NCI-H187 (cell line): Measurements from ENCODE around the gene SLU7.
"Not testable (repeated sequence)": the region's sequence is repeated elsewhere in the genome, so short reads cannot be mapped to it uniquely, and the experiment has no call there.

ENCODE experiments used
- DNase-seq, 2 experiments: peaks; one replicate each; lab custom pipeline; 2025; lab: John Stamatoyannopoulos, UW

SLU7 gene

GRCh38 chr5:160450164-160450932, 31.5 kb upstream of the SLU7 start:
- no peak for DNase-seq

GRCh38 chr5:160449458-160449857, 30.6 kb upstream of the SLU7 start:
- no peak for DNase-seq

DNA sequence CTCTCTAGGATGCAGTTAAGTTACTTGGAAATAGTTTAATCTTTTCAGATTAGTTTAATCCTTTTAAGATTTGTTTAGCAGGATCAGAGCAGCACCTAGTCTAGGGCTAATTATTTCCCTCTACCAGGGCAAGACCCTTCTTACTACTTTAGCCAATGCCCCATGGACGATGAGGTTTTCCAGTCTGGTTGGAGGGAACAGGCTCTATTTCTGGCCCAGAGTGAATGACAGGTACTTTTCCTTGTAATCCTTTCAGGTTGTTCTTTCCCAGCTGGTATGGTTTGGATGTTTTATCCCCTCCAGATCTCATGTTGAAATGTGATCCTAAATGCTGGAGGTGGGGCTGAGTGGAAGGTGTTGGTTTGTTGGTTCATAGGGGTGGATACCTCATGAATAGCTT, 30.0 kb upstream of the SLU7 start:
- DNase-seq: no peak

GRCh38 chr5:160445751-160446150, 26.9 kb upstream of the SLU7 start:
- DNase-seq: no peak

DNA sequence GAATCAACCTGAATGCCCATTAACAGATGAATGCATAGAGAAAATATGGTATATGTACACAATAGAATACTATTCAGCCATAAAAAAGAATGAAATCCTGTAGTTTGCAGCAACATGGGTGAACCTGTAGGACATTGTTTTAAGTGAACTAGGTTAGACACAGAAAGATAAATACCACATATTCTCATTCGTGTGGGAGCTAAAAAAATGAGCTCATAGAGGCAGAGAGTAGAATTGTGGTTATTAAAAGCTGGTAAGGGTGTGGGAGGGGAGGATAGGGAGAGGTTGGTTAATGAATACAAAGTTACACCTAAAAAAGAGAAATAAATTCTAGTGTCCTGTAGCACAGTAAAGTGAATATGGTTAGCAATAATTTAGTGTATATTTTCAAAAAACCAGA, 26.3 kb upstream of the SLU7 start:
- no peak for DNase-seq

DNA sequence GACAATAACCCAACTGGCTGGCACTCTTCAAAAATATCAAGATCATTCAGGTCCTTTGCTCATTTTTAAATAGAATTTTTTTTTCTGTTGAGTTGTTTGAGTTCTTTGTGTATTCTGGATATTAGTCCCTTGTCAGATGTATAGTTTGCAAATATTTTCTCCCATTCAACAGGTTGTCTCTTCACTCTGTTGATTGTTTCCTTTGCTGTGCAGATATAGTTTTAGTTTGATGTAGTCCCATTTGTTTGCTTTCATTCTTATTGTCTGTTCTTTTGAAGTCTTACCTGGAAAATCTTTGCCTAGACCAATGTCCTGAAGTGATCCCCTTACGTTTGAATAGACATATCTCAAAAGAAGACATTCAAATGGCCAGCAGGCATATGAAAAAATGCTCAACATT, 25.5 kb upstream of the SLU7 start:
- no peak for DNase-seq

DNA sequence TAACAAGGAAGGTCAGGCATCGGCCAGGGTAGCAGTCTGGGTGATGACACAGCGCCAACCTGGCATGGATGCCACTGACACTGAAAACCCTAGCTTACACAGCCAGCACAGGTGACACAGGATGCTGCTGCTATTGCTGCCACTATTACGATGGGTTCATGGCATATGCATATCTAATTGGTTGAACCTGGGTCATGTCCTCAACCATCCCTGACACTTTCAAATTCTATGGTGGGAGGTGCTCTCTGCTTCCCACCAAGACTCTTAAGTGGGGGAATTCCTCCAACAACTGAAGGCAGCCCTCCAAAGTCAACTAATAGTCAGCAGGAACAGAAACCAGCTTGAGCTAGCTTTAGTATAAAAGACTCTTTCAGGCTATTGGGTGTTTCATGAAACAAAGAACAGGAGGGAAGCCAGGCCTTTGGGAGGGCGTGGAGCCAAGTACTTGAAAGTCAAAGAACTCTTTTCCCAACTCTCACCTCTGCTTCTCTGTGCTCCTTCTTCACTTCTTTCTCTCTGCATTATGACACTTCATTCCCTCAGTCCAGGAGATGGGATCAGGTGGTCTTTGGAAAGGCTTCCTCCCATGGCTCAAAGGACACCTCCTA, 24.0 kb upstream of the SLU7 start:
- no peak for DNase-seq

- DNase-seq: no peak
Observed at GRCh38 chr5:160441311-160441781, 22.5 kb upstream of the SLU7 start.

- peak; percentile 61 to 89 for DNase-seq
Observed at GRCh38 chr5:160439205-160439600, 20.3 kb upstream of the SLU7 start.

GRCh38 chr5:160438316-160439204, 19.7 kb upstream of the SLU7 start:
- peak; percentile 24 to 90 for DNase-seq

DNA sequence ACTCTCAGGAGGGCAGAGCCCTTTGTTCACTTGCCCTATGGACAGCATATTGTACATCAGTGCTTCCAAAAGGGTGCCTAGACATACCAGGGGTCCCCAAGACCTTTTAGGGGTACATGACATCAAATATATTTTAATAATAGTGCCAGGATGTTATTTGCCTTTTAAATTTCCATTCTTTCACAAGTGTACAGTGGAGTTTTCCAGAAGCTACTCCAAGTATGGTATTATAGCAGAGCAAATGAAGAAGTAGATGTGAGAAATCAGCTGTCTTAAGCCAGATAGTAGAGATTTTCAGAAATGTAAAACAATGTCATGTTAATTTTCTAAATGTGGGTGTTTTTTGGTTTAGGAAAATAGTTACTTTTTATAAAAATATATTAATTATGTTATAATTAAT, 18.4 kb upstream of the SLU7 start:
- DNase-seq: no peak

- not testable (repeated sequence) for DNase-seq
Observed at GRCh38 chr5:160436661-160437060, 17.8 kb upstream of the SLU7 start.

DNA sequence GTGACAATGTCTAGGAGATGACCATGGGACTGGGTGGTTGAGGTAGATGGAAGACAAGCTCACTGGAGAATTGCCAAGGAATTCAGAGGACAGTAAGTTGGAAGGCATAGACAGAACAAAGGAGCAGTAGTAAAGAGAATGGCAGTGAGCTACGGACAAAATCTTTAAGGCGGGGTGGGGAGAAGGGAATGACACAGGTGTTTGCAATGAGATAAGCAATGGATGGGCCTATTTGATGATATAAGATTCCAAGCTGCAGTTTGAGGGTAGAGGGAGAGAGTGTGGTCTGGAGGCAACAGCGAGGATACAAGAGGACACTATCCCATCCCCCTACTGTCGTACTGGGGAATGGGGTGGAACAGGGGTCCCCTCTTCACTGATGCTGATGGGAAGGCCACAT, 17.1 kb upstream of the SLU7 start:
- no peak for DNase-seq

DNA sequence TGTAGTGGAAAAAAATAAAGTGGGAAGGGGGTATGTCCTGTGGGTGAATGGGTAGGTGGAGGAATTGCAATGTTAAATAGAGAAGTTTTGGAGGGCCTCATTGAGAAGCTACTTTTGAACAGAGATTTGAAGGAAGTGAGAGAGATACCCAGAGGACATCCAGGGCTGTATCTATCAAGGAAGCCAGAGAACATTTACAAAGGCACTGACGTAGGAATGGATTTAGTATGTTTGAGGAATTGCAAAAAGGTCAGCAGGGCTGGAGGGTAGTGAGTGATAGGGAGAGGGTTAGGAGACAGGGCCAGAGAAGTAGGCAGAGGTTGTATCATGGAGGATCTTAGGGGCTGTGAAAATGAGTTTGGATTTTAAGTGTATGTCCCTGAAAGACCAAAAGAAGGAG, 16.7 kb upstream of the SLU7 start:
- no peak for DNase-seq

GRCh38 chr5:160434022-160434531, 15.2 kb upstream of the SLU7 start:
- DNase-seq: peak; percentile 68 to 86

- no peak for DNase-seq
Observed at GRCh38 chr5:160432787-160433186, 13.9 kb upstream of the SLU7 start.

DNA sequence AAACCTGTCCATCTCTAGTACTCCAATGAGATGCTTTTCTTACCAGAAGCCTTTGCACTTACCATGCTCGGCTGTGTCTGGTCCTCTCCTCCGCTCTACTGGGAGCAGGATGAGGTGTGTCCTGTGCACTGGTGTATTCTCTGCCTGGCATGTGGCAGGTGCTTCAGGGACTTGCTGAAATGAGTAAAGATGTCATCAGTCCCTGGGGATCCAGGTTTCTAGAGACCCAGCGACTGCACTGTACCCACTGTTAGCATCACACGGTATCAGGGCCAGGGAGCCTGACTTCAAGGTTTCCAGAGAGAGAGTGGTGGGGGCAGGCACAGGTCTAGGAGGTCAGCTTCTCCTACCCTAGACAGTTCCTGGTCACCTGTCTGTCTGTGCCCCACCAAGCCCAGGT, 13.3 kb upstream of the SLU7 start:
- no peak for DNase-seq

GRCh38 chr5:160427607-160428006, 8.7 kb upstream of the SLU7 start:
- peak; percentile 37 to 61 for DNase-seq

GRCh38 chr5:160423099-160423498, 4.2 kb upstream of the SLU7 start:
- DNase-seq: peak; percentile 67 to 70

GRCh38 chr5:160421625-160422258, 2.9 kb upstream of the SLU7 start, which contains the start of gene PTTG1:
Gene PTTG1, plus strand, starts transcription at chr5:160421855. Its CDS starts 458 bp downstream, at chr5:160422313.
- peak; percentile 94 to 96 for DNase-seq

- no peak for DNase-seq
Observed at GRCh38 chr5:160420331-160420610, 1.4 kb upstream of the SLU7 start.
